GM21717 (cell line): Measurements from ENCODE around the gene NDUFB1.

Experiments used
- ATAC-seq: cut with Tn5 transposase; IDR thresholded peaks from one replicate; pipeline ENCODE4 v1.9.1; 2021; ENCODE audit warnings: mild to moderate bottlenecking, moderate library complexity; ENCODE audit not compliant: unreplicated experiment

The NDUFB1 gene

GRCh38 chr14:92121670-92122350, at the start of gene NDUFB1, which contains the start of gene CPSF2:
NDUFB1 (minus strand) TSS chr14:92121706; CDS start chr14:92117637, 4,069 bp downstream.
CPSF2 (plus strand) TSS chr14:92121969; CDS start chr14:92130985, 9,016 bp downstream.
- peak; percentile 84 for ATAC-seq

GRCh38 chr14:92164958-92165357, 43.5 kb upstream of the NDUFB1 start:
- ATAC-seq, result no peak

- ATAC-seq, result no peak
These were observed 40.0 kb upstream of the NDUFB1 start for GRCh38 chr14:92161521-92161920.

- no peak for ATAC-seq
These were observed 39.1 kb upstream of the NDUFB1 start for GRCh38 chr14:92160619-92161018.

- no peak for ATAC-seq
These were observed 32.9 kb upstream of the NDUFB1 start for GRCh38 chr14:92154283-92154942.

- no peak for ATAC-seq
These were observed 32.1 kb upstream of the NDUFB1 start for GRCh38 chr14:92153581-92153980.

- no peak for ATAC-seq
These were observed 23.2 kb upstream of the NDUFB1 start for GRCh38 chr14:92144708-92145107.

- no peak for ATAC-seq
These were observed 22.5 kb upstream of the NDUFB1 start for GRCh38 chr14:92143962-92144361.

GRCh38 chr14:92143309-92143708, 21.8 kb upstream of the NDUFB1 start:
- ATAC-seq, result no peak

- ATAC-seq, result no peak
These were observed 13.8 kb upstream of the NDUFB1 start for GRCh38 chr14:92135269-92135668.

GRCh38 chr14:92134456-92134855, 12.9 kb upstream of the NDUFB1 start:
- no peak for ATAC-seq

GRCh38 chr14:92122761-92123160, 1.3 kb upstream of the NDUFB1 start:
- no peak for ATAC-seq

- ATAC-seq, result no peak
These were observed 808 bp upstream of the NDUFB1 start for GRCh38 chr14:92122351-92122677.

- ATAC-seq, result peak; percentile 32
These were observed 268 bp downstream of the NDUFB1 start for GRCh38 chr14:92121207-92121669.

GRCh38 chr14:92109490-92109889, 12.0 kb downstream of the NDUFB1 start:
- no peak for ATAC-seq

GRCh38 chr14:92108345-92109254, 12.9 kb downstream of the NDUFB1 start:
- no peak for ATAC-seq

- ATAC-seq, result peak; percentile 77
These were observed 15.2 kb downstream of the NDUFB1 start, which contains the start of gene ATXN3 for GRCh38 chr14:92106143-92106926. ATXN3 (minus strand) TSS chr14:92106582; CDS start chr14:92106552, 30 bp downstream.

- peak; percentile 15 for ATAC-seq
These were observed 15.7 kb downstream of the NDUFB1 start for GRCh38 chr14:92105893-92106142.

GRCh38 chr14:92105073-92105892, 16.2 kb downstream of the NDUFB1 start:
- no peak for ATAC-seq
